Right forelimb (tissue), 1 donor: ENCODE data around the gene CLDN7.
A peak's percentile ranks its signal among the peaks of the same experiment; 100 is the strongest.

Source experiments
- DNase-seq: peaks from one replicate; pipeline ENCODE4 v3.0.0-alpha.2; 2018

CLDN7 gene

DNA sequence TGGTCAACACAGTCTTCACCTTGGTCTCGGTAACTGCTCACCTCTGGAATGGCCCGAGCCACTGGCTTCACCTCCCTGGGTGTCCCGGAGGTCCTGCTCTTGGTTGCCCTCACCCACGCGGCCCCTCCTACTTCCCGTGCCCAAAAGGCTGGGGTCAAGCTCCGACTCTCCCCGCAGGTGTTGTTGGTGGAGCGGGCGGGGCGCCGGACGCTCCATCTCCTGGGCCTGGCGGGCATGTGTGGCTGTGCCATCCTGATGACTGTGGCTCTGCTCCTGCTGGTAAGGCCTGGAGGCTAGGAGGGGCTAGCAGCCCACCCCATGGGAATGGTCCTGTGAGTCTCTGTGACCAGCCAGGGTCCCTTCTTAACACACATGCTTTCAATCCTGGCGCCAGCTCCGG, 22.6 kb upstream of the CLDN7 start:
- DNase-seq: no peak

DNA sequence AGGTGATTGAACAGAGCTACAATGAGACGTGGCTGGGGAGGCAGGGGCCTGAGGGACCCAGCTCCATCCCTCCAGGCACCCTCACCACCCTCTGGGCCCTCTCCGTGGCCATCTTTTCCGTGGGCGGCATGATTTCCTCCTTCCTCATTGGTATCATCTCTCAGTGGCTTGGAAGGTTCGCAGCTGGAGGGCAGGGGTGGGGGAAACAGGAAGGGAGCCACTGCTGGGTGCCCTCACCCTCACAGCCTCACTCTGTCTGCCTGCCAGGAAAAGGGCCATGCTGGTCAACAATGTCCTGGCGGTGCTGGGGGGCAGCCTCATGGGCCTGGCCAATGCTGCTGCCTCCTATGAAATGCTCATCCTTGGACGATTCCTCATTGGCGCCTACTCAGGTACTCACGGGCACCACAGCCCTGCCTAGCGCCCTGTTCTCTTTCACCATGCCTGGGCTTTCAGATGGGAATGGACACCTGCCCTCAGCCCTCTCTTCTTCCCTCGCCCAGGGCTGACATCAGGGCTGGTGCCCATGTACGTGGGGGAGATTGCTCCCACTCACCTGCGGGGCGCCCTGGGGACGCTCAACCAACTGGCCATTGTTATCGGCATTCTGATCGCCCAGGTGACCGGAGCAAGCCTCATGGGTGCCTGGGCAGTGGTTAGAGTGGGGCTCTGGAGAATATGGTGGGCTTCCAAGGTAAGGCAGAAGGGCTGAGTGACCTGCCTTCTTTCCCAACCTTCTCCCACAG, 21.4 kb upstream of the CLDN7 start:
- DNase-seq: no peak

DNA sequence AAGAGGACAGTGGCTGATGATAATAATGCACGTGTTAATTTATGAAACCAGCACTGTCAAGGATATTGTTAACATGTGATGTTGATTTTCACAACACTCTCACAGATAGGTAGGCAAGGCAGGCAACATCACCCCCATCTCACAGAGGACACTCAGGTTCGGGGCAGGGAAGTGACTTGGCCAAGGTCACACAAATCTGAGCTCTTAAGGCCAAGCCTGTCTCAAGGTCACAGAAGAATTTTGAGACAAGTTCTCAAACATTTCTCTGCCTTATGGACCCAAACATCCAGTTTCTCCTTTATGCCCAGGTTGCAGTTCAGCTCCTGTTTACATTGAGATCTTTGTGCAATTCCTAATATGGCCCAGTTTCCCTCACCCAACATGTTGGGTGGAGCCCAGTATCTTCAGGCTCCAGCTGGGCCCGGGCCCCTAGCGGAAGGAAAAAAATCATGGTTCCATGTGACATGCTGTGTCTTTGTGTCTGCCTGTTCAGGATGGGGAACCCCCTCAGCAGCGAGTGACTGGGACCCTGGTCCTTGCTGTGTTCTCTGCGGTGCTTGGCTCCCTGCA, 20.6 kb upstream of the CLDN7 start:
- no peak for DNase-seq

DNA sequence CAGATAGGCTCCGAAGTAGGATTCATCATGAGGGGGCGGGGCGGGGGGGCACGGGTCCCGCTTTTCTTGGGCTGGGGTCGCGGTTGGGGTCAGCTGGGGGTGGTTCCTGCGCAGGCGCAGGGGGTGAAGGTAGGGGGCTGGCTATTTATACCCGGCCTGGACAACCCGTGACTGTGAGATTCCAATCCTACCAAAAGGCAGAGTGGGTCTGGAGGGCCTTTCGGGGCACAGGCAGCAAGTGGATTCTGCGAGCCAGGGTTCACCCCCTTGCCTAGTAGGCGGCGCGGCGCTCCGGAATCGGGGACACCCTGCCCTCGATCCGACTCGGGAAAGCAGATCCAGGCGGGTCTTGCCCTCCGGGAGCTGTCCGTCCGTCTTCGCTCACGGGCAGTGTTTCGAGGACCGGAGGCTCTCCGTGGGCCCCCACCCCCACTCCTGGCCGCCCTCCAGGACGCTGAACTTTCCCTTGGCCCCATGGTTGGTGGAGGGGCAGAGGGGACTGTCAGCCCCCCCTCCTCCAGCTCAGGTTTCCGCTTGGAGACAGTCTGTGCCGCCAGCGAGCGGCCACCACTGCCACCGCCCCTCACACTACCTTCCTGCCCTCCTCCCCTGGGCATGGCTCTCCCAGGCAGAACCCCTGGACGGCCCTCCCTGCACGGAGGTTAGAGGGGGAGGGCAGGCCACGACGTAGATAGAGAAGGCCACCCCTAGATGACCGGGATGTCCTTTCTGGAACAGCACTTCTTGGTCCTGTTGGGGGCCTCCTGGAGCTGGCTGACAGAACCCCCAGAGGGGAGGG, 19.9 kb upstream of the CLDN7 start:
- DNase-seq: peak; percentile 52

DNA sequence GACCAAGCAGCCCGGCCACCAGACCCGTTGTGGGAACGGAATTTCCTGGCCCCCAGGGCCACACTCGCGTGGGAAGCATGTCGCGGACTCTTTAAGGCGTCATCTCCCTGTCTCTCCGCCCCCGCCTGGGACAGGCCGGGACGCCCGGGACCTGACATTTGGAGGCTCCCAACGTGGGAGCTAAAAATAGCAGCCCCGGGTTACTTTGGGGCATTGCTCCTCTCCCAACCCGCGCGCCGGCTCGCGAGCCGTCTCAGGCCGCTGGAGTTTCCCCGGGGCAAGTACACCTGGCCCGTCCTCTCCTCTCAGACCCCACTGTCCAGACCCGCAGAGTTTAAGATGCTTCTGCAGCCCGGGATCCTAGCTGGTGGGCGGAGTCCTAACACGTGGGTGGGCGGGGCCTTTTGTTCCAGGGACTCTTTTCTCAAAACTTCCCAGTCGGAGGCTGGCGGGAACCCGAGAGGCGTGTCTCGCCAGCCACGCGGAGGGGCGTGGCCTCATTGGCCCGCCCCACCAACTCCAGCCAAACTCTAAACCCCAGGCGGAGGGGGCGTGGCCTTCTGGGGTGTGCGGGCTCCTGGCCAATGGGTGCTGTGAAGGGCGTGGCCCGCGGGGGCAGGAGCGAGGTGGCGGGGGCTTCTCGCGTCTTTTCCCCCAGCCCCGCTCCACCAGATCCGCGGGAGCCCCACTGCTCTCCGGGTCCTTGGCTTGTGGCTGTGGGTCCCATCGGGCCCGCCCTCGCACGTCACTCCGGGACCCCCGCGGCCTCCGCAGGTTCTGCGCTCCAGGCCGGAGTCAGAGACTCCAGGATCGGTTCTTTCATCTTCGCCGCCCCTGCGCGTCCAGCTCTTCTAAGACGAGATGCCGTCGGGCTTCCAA, 19.0 kb upstream of the CLDN7 start, which contains the start of gene SLC2A4:
Gene SLC2A4 (plus strand): TSS at position 645 of the 879 bp plus-strand sequence. CDS start 217 bp downstream, at position 862.
- peak; percentile 92 for DNase-seq

DNA sequence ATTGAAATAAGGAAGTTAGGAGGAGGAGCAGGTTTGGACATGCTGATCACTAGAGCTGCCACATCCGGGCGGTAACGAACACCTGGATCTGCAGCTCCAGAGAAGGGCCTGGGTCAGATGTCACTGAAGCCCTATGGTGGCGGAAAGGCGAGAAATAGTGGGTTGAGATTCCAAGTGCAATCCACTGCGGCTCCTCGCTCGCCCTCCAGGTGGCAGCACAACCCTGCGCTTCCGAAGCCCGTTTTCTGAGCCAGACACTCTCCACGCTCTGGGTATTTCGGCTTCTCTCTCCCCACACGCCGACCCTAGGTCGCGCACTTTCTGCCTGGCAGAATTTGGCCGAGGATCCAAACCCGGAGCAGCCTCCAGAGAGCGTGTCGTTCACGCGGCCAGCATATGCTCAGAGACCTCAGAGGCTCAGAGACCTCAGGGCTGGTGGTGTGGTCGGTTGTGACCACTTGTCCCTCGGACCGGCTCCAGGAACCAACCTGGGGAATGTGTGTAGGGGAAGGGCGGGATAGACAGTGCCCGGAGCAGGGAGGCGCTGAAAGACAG, 18.3 kb upstream of the CLDN7 start:
- peak; percentile 87 for DNase-seq

DNA sequence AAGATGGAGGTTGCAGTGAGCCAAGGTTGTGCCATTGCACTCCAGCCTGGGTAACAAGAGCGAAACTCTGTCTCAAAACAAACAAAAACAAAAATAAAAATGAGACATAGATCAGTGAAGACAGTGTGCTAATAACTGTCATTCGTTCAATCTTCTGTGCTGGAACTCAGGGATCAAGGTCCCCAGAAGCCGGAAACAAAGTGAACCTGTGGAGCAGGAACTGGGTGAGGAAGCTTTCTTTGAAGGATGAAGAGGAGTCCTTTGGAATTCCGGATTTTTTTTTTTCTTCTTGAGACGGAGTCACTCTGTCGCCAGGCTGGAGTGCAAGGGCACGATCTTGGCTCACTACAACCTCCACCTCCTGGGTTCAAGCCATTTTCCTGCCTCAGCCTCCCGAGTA, 17.2 kb upstream of the CLDN7 start:
- no peak for DNase-seq

DNA sequence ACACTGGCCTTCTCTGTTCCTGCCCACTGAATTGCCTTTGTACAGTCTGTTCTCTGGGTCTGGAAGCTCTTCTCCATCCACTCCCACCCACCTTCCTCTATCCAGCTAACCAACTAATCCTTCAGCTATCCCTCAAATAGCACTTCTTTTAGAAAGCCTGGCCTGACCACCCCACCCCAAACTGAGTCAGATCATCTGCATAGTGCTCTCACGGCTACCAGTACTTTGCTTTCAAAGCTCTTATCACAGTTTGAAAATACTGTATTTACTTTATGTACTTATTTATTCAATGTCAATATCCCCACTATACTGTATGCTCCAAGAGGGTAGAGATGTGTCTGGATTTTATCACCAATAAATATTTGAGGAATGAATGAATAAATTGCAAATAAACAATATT, 4.5 kb upstream of the CLDN7 start:
- DNase-seq: no peak

DNA sequence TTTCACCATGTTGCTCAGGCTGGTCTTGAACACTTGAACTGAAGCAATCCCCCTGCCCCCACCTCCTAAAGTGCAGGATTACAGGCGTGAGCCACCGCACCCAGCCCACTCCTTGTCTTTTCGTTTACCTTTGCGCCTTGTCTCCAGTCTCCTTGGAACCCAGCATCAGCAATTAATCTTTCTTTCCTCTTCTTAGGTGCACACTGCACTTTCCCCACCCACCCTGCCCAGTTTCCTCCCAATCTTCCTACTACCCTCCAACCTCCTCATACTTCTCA, 1.5 kb upstream of the CLDN7 start:
- DNase-seq: no peak

DNA sequence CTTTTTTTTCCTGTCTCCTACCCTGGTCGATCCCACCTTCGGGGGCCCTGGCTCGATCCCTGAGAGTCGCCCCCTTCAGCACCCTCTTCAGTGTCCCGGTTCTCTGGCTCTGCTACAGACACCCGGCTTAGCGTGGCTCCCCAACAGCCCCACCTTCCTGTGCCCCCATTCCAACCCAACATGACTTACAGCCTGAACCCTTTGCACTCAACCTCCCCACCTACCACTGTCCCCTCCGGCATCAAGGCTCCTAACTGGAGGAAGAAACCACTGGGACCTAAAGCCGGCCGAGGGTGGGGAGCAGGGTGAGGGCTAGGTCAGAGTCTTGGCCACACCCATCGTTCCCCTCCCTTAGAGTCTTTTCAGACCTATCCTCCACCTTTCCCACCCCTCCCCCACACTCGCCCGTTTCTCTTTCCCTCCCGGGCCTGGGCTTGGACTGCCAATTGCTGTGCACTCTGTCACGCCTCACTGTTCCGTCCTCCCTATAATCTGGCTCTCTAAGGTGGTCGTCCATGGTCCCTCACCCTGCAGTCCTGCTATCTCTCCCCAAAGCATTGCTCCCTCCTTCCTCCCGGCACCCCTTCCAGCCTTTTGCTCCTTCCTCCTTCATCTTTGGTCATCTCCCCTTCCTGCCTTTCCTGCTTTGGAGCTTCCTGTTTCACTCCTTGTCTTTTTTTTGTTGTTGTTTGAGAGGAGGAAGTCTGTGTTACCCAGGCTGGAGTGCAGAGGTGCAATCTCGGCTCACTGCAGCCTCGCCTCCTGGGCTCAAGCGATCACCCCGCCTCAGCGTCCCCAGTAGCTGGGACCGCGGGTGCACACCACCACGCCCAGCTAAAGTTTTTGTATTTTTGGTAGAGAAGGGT, 890 bp upstream of the CLDN7 start:
- no peak for DNase-seq

DNA sequence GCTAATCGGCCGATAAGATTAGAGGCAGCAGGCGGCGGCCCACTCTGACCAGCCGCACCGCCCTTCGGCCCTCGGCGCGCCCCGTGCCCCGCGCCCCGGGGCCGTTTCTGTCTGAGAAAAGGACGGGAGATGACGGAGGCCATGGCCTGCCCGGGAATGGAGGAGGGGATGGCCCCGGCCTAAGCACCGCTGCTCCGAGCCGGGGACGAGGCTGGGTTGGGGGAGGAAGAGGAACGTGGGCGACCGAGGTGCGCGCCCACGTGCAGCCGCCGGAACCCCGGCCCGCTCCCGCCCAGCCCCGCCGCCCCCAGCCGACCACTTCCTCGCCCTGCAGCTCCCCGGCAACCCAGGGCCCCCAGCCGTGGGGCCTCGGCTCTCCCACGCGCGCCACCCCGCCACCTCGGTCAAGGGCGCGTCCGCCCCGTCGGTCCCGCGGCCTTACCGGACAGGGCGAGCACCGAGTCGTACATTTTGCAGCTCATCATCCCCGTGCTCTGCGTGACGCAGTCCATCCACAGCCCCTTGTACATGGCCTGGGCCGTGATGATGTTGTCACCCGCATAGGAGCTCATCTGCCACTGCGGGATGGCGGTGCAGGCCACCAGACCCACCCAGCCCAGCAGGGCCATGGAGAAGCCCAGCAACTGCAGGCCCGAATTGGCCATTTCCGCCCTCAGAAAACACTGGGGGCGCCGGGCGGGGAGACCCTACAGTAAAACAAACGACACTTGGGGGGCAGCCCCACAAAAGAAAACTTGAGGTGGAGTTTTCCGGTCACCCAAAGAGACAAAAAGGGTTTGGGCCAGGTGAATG, 693 bp downstream of the CLDN7 start:
- no peak for DNase-seq

DNA sequence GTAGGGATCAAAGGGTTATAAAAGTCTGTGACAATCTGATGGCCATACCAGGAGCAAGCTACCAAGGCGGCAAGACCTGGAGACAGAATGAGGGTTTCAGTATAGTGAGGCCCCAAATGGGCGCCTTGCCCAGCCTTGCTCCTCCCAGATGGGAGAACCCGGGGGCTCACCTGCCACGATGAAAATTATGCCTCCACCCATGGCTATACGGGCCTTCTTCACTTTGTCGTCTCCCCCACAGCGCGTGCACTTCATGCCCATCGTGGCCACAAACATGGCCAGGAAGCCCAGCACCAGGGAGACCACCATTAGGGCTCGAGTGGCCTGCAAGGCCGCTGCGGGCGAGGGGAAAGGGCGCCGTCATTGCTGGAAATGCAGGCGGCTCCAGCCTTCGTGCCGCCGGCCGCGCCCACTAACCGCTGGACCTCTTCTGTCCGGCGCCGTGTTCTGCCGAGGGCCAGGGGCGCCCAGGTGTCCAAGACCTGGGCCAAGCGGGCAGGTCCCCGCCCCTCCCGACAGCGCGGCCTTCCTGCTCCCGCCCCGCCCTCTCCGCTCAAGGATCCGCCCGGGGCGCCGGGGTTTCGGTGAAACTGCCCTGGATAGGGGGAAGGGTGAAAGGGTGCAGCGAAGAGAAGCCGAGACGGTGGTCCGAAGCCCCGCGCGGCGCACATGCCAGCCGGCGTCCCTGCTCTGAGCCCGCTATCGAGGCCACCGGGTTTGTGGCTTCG, 1.5 kb downstream of the CLDN7 start:
- peak; percentile 59 for DNase-seq

DNA sequence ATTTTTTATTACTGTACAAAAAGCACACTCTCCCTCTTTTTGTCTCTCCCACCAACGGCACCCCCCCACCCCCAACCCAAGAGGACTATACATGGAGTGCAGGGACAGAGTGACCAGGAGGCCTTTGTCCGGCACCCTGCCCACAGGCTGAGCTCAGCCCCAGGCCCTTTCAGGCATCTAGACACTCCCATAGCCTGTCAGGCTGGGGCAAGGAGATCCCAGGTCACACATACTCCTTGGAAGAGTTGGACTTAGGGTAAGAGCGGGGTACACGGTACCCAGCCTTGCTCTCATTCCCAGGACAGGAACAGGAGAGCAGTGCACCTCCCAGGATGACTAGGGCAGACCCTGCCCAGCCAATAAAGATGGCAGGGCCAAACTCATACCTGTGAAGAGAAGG, 2.1 kb downstream of the CLDN7 start:
- no peak for DNase-seq

DNA sequence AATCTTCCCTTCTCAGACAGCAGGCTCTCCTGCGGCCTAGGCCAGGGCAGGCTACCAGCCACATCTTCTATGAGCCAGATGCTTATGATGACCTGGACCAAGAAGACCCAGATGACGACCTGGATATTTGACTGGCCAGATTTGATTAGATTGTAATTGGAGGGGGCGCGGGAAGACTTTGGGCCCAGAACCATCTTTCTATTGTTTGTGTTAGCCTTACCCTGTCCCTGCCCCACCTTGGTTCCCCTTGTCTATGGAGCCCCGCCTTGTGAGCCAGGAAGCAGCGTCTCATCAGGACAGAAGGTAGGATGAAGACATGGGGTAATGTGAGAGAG, 2.8 kb downstream of the CLDN7 start:
- no peak for DNase-seq

DNA sequence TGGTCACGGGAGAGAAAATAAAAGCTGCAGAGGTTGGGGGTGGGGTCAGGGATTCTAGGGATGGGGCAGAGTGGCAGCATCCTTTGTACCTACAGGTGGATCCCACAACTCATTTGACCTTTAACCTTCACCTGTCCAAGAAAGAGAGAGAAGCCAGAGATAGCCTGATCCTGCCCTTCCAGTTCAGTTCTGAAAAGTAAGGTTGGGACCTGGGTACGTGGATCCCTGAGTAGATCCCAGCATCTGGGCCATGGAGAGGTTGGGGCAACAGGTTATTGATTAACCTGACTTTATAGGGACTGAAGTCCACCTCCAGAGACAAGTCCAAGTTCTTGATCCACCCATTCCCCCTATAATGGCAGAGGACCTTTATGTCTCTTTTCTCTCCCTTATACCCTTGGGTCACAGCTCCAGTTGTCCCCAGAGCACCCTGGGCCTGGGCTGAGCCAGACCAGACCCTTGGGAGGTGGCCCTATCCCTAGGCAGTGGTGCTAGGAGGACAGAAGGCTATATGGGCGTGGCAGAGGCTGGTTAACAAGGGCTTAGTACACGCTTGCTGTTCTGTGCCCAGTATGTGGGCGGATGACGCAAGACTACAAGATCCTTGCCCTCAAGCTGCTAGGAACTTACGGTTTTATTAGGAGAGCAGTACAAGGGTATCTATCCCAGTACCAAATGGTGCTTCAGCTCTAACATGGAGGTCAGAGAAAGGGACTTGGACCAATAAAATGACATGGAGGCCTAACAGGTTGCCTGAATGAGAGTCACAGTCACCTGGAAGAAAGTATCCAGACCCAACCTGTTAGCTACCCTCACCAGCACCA, 3.3 kb downstream of the CLDN7 start:
- DNase-seq: no peak

DNA sequence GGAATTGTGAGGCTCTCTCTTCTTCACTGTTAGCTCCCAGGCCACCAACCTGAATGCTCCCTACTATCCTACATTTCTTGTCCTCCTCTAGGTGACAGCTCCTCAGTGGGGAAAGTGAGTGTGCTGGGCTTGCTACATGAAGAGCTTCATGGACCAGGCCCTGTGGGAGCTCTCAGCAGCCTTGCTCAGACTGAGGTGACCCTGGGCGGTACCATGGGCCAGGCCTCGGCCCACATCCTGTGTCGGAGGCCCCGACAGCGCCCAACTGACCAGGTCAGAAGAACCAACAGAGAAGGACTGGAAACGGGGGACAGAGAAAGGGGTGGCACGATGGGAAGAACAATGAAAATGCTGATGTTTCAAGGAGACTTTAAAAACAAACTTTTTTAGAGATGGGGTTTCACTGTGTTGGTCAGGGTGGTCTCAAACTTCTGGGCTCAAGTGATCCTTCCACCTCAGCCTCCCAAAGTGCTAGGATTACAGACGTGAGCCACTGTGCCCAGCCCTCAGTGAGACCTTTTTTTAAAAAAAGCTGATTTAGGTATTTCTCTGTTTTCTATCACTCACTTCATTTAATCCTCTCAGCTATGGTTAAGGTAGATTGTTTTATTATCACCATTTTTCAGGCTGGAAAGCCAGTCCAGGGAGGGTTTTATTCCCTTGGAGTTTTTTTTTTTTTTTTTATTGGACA, 5.4 kb downstream of the CLDN7 start:
- no peak for DNase-seq

DNA sequence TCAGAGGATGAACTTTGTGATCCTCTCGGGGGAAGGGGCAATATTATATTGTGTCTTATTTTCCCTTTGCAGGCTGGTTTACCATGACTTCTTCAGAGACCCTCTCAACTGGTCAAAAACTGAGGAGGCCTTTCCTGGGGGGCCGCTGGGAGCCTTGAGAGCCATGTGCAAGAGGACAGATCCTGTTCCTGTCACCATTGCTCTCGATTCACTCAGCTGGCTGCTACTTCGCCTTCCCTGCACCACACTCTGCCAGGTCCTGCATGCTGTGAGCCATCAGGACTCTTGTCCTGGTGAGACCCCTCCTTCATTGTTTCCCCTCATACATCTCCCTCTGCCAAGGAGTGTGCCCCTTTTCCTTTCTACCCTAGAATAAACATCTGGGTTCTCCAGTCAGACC, 7.8 kb downstream of the CLDN7 start:
- DNase-seq: no peak

DNA sequence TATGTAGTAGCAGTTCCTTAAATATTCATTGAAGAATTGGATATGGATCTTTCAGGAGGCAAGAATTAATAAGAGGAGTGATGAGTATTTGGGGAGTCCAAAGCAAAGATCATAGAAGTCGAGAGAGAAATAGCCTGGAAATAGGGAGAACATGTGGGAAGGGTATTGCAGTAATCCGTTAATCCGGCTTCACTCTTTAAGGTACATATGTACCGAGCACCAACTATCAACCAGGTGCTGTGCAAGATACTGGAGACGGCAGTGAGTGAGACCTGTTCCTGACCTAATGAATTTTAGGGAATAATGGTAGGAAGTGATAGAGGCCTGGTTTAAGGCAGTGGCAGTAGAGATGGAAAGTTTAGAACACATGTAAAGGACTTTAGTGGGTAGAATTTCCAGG, 9.2 kb downstream of the CLDN7 start:
- DNase-seq: no peak
